Fibroblast of skin of scalp (primary cell): ENCODE measurements around the gene CCDC86. TPM values are rescaled to one million over a fixed set of nuclear protein-coding genes. Genes with fewer than 3 reads are reported as not detected.
"Not testable (repeated sequence)": the region's sequence is repeated elsewhere in the genome, so short reads cannot be mapped to it uniquely, and the experiment has no call there.

Source experiments
- DNase-seq: peaks from one replicate; pipeline ENCODE4 v3.0.0-alpha.2; 2013
- polyA plus RNA-seq, 2 experiments: library from polyadenylated mRNA; unstranded; fragments of 120-200 nt; gene quantifications; one replicate each; pipeline ENCODE4 v1.2.1, GENCODE V29; 2013; ENCODE audit not compliant: insufficient read length in 2 of 2

Gene CCDC86
- polyA plus RNA-seq (2013, experiment 1 of 2; ENCODE audit: insufficient read length), result 31.8 TPM
- polyA plus RNA-seq (2013, experiment 2 of 2; ENCODE audit: insufficient read length), result 28.1 TPM

- peak; percentile 96 for DNase-seq
These were observed at the start of gene CCDC86 for GRCh38 chr11:60841797-60842667. CCDC86 (plus strand) TSS chr11:60842113; CDS start chr11:60842125, 12 bp downstream.

GRCh38 chr11:60792521-60792920, 49.4 kb upstream of the CCDC86 start:
- DNase-seq, result no peak

GRCh38 chr11:60795291-60795690, 46.6 kb upstream of the CCDC86 start:
- DNase-seq, result no peak

- DNase-seq, result no peak
These were observed 43.9 kb upstream of the CCDC86 start for GRCh38 chr11:60797846-60798630.

- no peak for DNase-seq
These were observed 43.3 kb upstream of the CCDC86 start for GRCh38 chr11:60798631-60799030.

GRCh38 chr11:60801194-60801593, 40.7 kb upstream of the CCDC86 start:
- DNase-seq, result no peak

GRCh38 chr11:60803273-60803936, 38.5 kb upstream of the CCDC86 start:
- no peak for DNase-seq

- DNase-seq, result no peak
These were observed 32.7 kb upstream of the CCDC86 start for GRCh38 chr11:60809249-60809648.

GRCh38 chr11:60809691-60810090, 32.2 kb upstream of the CCDC86 start:
- no peak for DNase-seq

GRCh38 chr11:60810151-60810550, 31.8 kb upstream of the CCDC86 start:
- no peak for DNase-seq

- DNase-seq, result no peak
These were observed 31.3 kb upstream of the CCDC86 start for GRCh38 chr11:60810569-60810968.

- no peak for DNase-seq
These were observed 28.6 kb upstream of the CCDC86 start for GRCh38 chr11:60813324-60813723.

GRCh38 chr11:60814112-60814511, 27.8 kb upstream of the CCDC86 start:
- no peak for DNase-seq

- DNase-seq, result no peak
These were observed 25.2 kb upstream of the CCDC86 start for GRCh38 chr11:60816590-60817157.

GRCh38 chr11:60818057-60818456, 23.9 kb upstream of the CCDC86 start:
- no peak for DNase-seq

GRCh38 chr11:60821827-60822599, 19.9 kb upstream of the CCDC86 start:
- DNase-seq, result no peak

- not testable (repeated sequence) for DNase-seq
These were observed 18.1 kb upstream of the CCDC86 start for GRCh38 chr11:60823745-60824306.

GRCh38 chr11:60825118-60825517, 16.8 kb upstream of the CCDC86 start:
- no peak for DNase-seq

GRCh38 chr11:60825790-60826189, 16.1 kb upstream of the CCDC86 start:
- no peak for DNase-seq

GRCh38 chr11:60830478-60831142, 11.3 kb upstream of the CCDC86 start:
- DNase-seq, result no peak

- peak; percentile 69 for DNase-seq
These were observed 10.8 kb upstream of the CCDC86 start for GRCh38 chr11:60831143-60831500.
